OCI-LY7 (cell line): Measurements from ENCODE around the gene SOX18.

Experiments used
- CTCF ChIP-seq: fragments of 200-600 bp; sonication (generic); conservative IDR thresholded peaks from 2 replicates; pipeline ENCODE4 v1.5.1; 2014; ENCODE audit warnings: mild to moderate bottlenecking, antibody characterized with exemption, low read length, moderate library complexity, mixed read lengths
- EZH2phosphoT487 ChIP-seq: fragments of 200-600 bp; sonication (generic); IDR thresholded peaks from 2 replicates; pipeline ENCODE4 v1.6.1; 2018; ENCODE audit warnings: low read depth, borderline replicate concordance, mild to moderate bottlenecking, mixed run types, antibody characterized with exemption, low read length, moderate library complexity, mixed read lengths

DNA sequence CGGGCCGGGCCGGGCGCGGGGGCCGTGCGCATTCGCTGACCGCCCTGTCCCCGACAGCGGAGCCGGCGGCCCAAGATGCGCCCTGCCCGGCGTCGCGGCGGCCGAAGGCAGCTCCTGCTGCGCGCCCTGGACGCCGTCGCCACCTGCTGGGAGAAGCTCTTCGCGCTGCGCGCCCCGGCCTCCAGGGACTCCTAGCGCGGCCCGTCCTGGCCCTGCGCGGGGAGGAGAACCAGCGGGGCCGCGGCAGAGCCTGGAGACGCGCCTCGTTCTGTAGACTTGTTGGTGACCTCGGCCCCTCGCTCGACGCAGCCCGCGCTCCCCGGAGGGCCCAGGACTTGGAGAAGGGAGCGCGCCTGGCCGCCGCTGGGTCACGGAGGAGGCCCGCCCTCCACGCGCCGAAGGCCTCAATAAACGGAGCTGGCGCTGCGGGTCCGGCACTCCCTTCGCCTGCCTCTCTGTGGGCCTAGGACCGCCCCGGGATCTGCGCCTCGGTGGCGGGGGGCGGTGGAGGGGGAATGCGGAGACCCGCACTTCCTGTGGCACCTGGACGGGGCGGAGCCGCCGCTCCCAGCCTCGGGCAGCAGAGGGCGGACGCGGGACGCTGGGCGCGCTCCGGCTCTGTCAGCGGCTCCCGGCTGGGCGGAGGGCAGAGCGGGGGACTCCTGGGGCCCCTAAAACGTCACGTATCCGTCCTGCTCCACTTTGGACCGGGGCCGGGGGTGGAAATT is 10.7 kb downstream of the SOX18 start:
- peak; percentile 73 for TF ChIP-seq CTCF
- no peak for TF ChIP-seq EZH2phosphoT487
